HTERT RPE-1 (cell line): Measurements from ENCODE around the gene NDRG2.

Experiments used
- in situ Hi-C: fragments of 300-500 bp; cut with MboI; formaldehyde crosslinking; loops from 4 replicates; pipeline ENCODE4 v1.14.3; 2020; ENCODE audit warnings: low sequenced_read_pairs

NDRG2 gene

GRCh38 chr14:21037156-21037555, 12.3 kb upstream of the NDRG2 start:
- in situ Hi-C loops, result no loop called here

- in situ Hi-C loops, result no loop called here
Measured at GRCh38 chr14:21036751-21037150, 11.9 kb upstream of the NDRG2 start.

- in situ Hi-C loops, result no loop called here
Measured at GRCh38 chr14:21034707-21035106, 9.8 kb upstream of the NDRG2 start, which contains the start of gene RNASE13. Gene RNASE13 (minus strand): TSS chr14:21034807. CDS start chr14:21034288, 519 bp downstream.

GRCh38 chr14:21033133-21033698, 8.4 kb upstream of the NDRG2 start:
- in situ Hi-C loops, result no loop called here

GRCh38 chr14:21032326-21033132, 7.7 kb upstream of the NDRG2 start:
- in situ Hi-C loops, result no loop called here

- in situ Hi-C loops, result no loop called here
Measured at GRCh38 chr14:21030531-21030930, 5.7 kb upstream of the NDRG2 start.

- in situ Hi-C loops, result no loop called here
Measured at GRCh38 chr14:21029917-21030316, 5.1 kb upstream of the NDRG2 start, which contains the start of gene TPPP2. Gene TPPP2 (plus strand): TSS chr14:21030217. CDS start chr14:21030582, 365 bp downstream.

GRCh38 chr14:21026988-21027315, 2.1 kb upstream of the NDRG2 start:
- in situ Hi-C loops, result no loop called here

- in situ Hi-C loops, result no loop called here
Measured at GRCh38 chr14:21026274-21026987, 1.6 kb upstream of the NDRG2 start.

- in situ Hi-C loops, result no loop called here
Measured at GRCh38 chr14:21025371-21026273, 761 bp upstream of the NDRG2 start.

GRCh38 chr14:21023817-21024584, 860 bp downstream of the NDRG2 start:
- in situ Hi-C loops, result no loop called here

GRCh38 chr14:21023174-21023573, 1.7 kb downstream of the NDRG2 start:
- in situ Hi-C loops, result no loop called here

- in situ Hi-C loops, result no loop called here
Measured at GRCh38 chr14:21022686-21023085, 2.2 kb downstream of the NDRG2 start.

- in situ Hi-C loops, result no loop called here
Measured at GRCh38 chr14:21020977-21021545, 3.8 kb downstream of the NDRG2 start.

- in situ Hi-C loops, result no loop called here
Measured at GRCh38 chr14:21019366-21019765, 5.5 kb downstream of the NDRG2 start.

GRCh38 chr14:21018781-21019180, 6.1 kb downstream of the NDRG2 start:
- in situ Hi-C loops, result no loop called here

GRCh38 chr14:21018286-21018685, 6.6 kb downstream of the NDRG2 start:
- in situ Hi-C loops, result no loop called here

GRCh38 chr14:21017528-21018245, 7.2 kb downstream of the NDRG2 start:
- in situ Hi-C loops, result no loop called here
